ENCODE data around the gene OR2AP1.
"Not testable (repeated sequence)": the region's sequence is repeated elsewhere in the genome, so short reads cannot be mapped to it uniquely, and the experiment has no call there.

Gene OR2AP1
- long read RNA-seq = 0 reads

DNA sequence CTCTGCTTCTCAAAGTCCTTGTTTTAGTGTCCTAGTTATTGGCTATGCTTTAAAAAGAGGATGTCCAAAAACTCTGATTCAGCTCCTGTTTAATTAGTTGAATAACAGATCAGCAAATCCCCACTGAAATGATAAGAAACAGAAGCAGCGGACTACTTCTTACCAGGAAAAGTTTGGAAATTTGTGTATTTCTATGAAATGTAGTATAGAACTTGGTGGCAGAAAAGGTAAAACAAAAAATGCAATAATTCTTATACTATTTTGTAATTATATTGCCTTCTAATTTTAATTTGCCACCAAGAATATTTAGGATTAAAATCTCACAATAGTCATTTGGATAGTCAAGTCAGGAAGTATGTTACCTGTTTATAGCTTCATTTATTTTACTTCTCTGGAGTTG lies at the start of gene OR2AP1:
Gene OR2AP1, plus strand, starts transcription at position 301 of the 400 bp plus-strand sequence. CDS start 1,947 bp downstream, outside the sequence.
- H3K27me3 ChIP-seq (ENCODE audit: insufficient read depth, poor library complexity, severe bottlenecking) = no peaks in the 10 kb centered on the region
- H3K27ac ChIP-seq (replicated peaks) = no peak within 1 kb of the TSS
- DNase-seq (ENCODE audit: low read depth in 1 of 2, low spot score in 1 of 2) = no peak
- TF ChIP-seq GABPA (IDR thresholded peaks at IDR 0.05; ENCODE audit: low read depth) (no peak), POLR2AphosphoS5 (IDR thresholded peaks at IDR 0.05; ENCODE audit: low read depth) (no peak), SPI1 (IDR thresholded peaks at IDR 0.05; ENCODE audit: borderline replicate concordance, low read depth) (no peak)
- TF ChIP-seq, protein P1, sequence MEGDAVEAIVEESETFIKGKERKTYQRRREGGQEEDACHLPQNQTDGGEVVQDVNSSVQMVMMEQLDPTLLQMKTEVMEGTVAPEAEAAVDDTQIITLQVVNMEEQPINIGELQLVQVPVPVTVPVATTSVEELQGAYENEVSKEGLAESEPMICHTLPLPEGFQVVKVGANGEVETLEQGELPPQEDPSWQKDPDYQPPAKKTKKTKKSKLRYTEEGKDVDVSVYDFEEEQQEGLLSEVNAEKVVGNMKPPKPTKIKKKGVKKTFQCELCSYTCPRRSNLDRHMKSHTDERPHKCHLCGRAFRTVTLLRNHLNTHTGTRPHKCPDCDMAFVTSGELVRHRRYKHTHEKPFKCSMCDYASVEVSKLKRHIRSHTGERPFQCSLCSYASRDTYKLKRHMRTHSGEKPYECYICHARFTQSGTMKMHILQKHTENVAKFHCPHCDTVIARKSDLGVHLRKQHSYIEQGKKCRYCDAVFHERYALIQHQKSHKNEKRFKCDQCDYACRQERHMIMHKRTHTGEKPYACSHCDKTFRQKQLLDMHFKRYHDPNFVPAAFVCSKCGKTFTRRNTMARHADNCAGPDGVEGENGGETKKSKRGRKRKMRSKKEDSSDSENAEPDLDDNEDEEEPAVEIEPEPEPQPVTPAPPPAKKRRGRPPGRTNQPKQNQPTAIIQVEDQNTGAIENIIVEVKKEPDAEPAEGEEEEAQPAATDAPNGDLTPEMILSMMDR (IDR thresholded peaks at IDR 0.05; ENCODE audit: insufficient read depth, low read length) = no peak
- TF ChIP-seq, protein P2, sequence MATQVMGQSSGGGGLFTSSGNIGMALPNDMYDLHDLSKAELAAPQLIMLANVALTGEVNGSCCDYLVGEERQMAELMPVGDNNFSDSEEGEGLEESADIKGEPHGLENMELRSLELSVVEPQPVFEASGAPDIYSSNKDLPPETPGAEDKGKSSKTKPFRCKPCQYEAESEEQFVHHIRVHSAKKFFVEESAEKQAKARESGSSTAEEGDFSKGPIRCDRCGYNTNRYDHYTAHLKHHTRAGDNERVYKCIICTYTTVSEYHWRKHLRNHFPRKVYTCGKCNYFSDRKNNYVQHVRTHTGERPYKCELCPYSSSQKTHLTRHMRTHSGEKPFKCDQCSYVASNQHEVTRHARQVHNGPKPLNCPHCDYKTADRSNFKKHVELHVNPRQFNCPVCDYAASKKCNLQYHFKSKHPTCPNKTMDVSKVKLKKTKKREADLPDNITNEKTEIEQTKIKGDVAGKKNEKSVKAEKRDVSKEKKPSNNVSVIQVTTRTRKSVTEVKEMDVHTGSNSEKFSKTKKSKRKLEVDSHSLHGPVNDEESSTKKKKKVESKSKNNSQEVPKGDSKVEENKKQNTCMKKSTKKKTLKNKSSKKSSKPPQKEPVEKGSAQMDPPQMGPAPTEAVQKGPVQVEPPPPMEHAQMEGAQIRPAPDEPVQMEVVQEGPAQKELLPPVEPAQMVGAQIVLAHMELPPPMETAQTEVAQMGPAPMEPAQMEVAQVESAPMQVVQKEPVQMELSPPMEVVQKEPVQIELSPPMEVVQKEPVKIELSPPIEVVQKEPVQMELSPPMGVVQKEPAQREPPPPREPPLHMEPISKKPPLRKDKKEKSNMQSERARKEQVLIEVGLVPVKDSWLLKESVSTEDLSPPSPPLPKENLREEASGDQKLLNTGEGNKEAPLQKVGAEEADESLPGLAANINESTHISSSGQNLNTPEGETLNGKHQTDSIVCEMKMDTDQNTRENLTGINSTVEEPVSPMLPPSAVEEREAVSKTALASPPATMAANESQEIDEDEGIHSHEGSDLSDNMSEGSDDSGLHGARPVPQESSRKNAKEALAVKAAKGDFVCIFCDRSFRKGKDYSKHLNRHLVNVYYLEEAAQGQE (IDR thresholded peaks at IDR 0.05; ENCODE audit: insufficient replicate concordance, low read depth) = no peak
- no peak within 1 kb of the TSS for H3K4me3 ChIP-seq (replicated peaks; ENCODE audit: insufficient read depth, low read length)

DNA sequence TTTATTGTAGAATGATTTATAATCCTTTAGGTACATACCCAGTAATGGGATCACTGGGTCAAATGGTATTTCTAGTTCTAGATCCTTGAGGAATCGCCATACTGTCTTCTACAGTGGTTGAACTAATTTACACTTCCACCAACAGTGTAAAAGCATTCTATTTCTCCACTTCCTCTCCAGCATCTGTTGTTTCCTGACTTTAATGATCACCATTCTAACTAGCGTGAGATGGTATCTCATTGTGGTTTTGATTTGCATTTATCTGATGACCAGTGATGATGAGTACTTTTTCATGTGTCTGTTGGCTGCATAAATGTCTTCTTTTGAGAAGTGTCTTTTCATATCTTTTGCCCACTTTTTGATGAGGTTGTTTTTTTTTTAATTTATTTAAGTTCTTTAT lies 24.0 kb upstream of the OR2AP1 start:
- DNase-seq (ENCODE audit: low read depth in 1 of 2, low spot score in 1 of 2) = peak in 1 of 2 experiments; percentile 5
- H3K27ac ChIP-seq (replicated peaks) = peak overlapping the region; percentile 67
- H3K4me3 ChIP-seq (replicated peaks; ENCODE audit: insufficient read depth, low read length); H3K27me3 ChIP-seq (ENCODE audit: insufficient read depth, poor library complexity, severe bottlenecking): not testable (repeated sequence)
- TF ChIP-seq SPI1 (IDR thresholded peaks at IDR 0.05; ENCODE audit: borderline replicate concordance, low read depth) = peak; percentile 54; the same call in 1 of the 2 replicates

DNA sequence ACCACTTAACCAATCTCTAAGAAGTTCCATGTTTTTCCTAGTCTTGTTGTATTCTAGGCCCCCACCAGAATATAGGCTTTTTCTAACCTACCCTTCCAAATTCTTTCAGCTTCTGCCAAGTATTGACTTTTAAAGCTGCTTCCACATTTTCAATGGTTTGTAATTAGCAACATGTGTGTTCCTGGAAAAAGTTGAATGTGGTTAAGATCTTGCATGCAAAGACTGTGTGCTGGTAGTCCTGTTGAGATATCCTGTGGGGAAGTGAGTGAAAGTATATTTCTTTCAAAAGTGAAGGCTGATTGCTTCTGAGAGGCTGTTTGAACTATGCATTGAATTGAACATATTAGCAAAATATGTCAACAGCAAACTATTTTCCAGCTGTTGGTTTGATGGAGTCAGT lies 23.5 kb upstream of the OR2AP1 start:
- TF ChIP-seq, protein P1 (IDR thresholded peaks at IDR 0.05; ENCODE audit: insufficient read depth, low read length) = no peak
- peak; percentile 85 for TF ChIP-seq SPI1 (IDR thresholded peaks at IDR 0.05; ENCODE audit: borderline replicate concordance, low read depth)
- peak; percentile 11 to 46 for DNase-seq (ENCODE audit: low read depth in 1 of 2, low spot score in 1 of 2)
- Histone ChIP-seq H3K27ac (replicated peaks) (peak overlapping the region; percentile 67), H3K4me3 (replicated peaks; ENCODE audit: insufficient read depth, low read length) (no peak overlapping the region), H3K27me3 (ENCODE audit: insufficient read depth, poor library complexity, severe bottlenecking) (no peaks in the 10 kb centered on the region)

DNA sequence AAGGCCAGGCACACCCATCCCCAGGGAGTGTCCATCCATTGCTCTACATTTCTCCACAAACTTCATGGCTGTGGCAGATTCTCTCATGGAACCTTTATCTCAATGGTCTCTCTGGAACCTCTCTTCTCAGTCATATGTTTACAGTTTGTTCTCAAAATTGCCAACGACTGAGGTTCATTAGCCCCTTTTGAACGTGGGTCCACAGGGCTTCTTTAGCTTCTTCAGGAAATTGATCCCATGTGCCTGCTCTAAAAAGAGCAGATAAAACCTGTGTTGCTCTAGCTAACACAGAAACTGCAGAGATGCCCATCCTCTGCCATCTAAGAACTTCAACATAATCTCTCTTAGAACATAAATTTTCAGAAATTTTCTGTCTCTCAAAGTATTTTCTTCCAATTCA lies 23.0 kb upstream of the OR2AP1 start, which contains the start of gene OR6C4:
Gene OR6C4, plus strand, starts transcription at position 301 of the 400 bp plus-strand sequence. CDS start 1,625 bp downstream, outside the sequence.
- no peak within 1 kb of the TSS for H3K4me3 ChIP-seq (replicated peaks; ENCODE audit: insufficient read depth, low read length)
- TF ChIP-seq POLR2AphosphoS5 (IDR thresholded peaks at IDR 0.05; ENCODE audit: low read depth) (no peak), GABPA (IDR thresholded peaks at IDR 0.05; ENCODE audit: low read depth) (no peak), SPI1 (IDR thresholded peaks at IDR 0.05; ENCODE audit: borderline replicate concordance, low read depth) (no peak)
- TF ChIP-seq, protein P1 (IDR thresholded peaks at IDR 0.05; ENCODE audit: insufficient read depth, low read length) = no peak
- TF ChIP-seq, protein P2 (IDR thresholded peaks at IDR 0.05; ENCODE audit: insufficient replicate concordance, low read depth) = no peak
- H3K27me3 ChIP-seq (ENCODE audit: insufficient read depth, poor library complexity, severe bottlenecking) = no peaks in the 10 kb centered on the region
- no peak for DNase-seq (ENCODE audit: low read depth in 1 of 2, low spot score in 1 of 2)
- H3K27ac ChIP-seq (replicated peaks) = peak within 1 kb of the TSS; percentile 67

Measured in HL-60 (cell line).